GM12878 (cell line): ENCODE data around the gene CDKL4. TPM values are rescaled to one million over a fixed set of nuclear protein-coding genes. Genes with fewer than 3 reads are reported as not detected.
"Not testable (repeated sequence)": the region's sequence is repeated elsewhere in the genome, so short reads cannot be mapped to it uniquely, and the experiment has no call there.

ENCODE experiments used
- ATAC-seq: fragments of 200-7000 bp; cut with Tn5 transposase; 3 replicates; pipeline ENCODE4 v1.9.1; 2020; ENCODE audit warnings: mild to moderate bottlenecking, moderate library complexity
- BruUV-seq: library from RNA; stranded (reverse); fragments of 400-500 nt; replicated peaks from 2 replicates; lab custom pipeline; 2021; lab: Mats Ljungman, UMichigan
- CTCF ChIA-PET: fragments of 300-600 bp; sonication (Branson Sonifier 250); formaldehyde crosslinking; extraction: SDS; loops from one replicate; lab custom pipeline; 2021; ENCODE audit warnings: inconsistent platforms; lab: Yijun Ruan, JAX
- POLR2A ChIA-PET: fragments of 350-600 bp; formaldehyde crosslinking; extraction: SDS; loops from one replicate; lab custom pipeline; 2021; ENCODE audit warnings: inconsistent platforms; lab: Charles Lee
- RAD21 ChIA-PET: fragments of 300-600 bp; sonication (Branson Sonifier 250); formaldehyde crosslinking; loops from one replicate; lab custom pipeline; 2023; ENCODE audit warnings: antibody characterized with exemption; ENCODE audit not compliant: unreplicated experiment; lab: Charles Lee
- SMC1A ChIA-PET: fragments of 300-600 bp; sonication (Branson Sonifier 250); formaldehyde crosslinking; loops from one replicate; lab custom pipeline; 2023; ENCODE audit not compliant: unreplicated experiment, uncharacterized antibody; lab: Charles Lee
- DNase-seq: peaks from one replicate; pipeline ENCODE4 v3.0.0-alpha.2; 2011; ENCODE audit warnings: low read depth, low spot score
- FAIRE-seq: peaks from 3 replicates; lab custom pipeline; 2011; peaks lifted over from hg19 to GRCh38; lab: Jason Lieb, UNC
- H2AFZ ChIP-seq: 2 replicates; pipeline ENCODE4 v1.6.0; 2011; ENCODE audit warnings: low read depth, low read length, control low read depth; ENCODE audit not compliant: control insufficient read depth
- H3K27ac ChIP-seq: 2 replicates; pipeline ENCODE4 v1.5.1; 2011; ENCODE audit warnings: control low read depth; ENCODE audit not compliant: control insufficient read depth, insufficient read depth
- H3K27me3 ChIP-seq, 2 experiments: replicated peaks in 1 of 2; 2 replicates each; pipeline versions ENCODE4 v1.6.0 to v1.6.1; 2011; ENCODE audit warnings: low read length in 1 of 2; ENCODE audit not compliant: control insufficient read depth in 2 of 2, insufficient read depth in 2 of 2
- H3K36me3 ChIP-seq, 2 experiments: 2 replicates each; pipeline ENCODE4 v1.5.1; 2011; ENCODE audit warnings: low read length in 1 of 2; ENCODE audit not compliant: control insufficient read depth in 2 of 2, insufficient read depth in 2 of 2
- H3K4me1 ChIP-seq: 2 replicates; pipeline ENCODE4 v1.6.1; 2011; ENCODE audit warnings: mild to moderate bottlenecking, low read length, moderate library complexity, mixed read lengths; ENCODE audit not compliant: control insufficient read depth, insufficient read depth
- H3K4me2 ChIP-seq: 2 replicates; pipeline ENCODE4 v1.6.0; 2011; ENCODE audit warnings: control low read depth; ENCODE audit not compliant: control insufficient read depth, insufficient read depth
- H3K4me3 ChIP-seq: fragments of 200-600 bp; sonication (generic); 2 replicates; pipeline ENCODE4 v1.5.1; 2016
- H3K79me2 ChIP-seq: 2 replicates; pipeline ENCODE4 v1.6.0; 2011; ENCODE audit warnings: low read length; ENCODE audit not compliant: control insufficient read depth, insufficient read depth
- H3K9ac ChIP-seq: 2 replicates; pipeline ENCODE4 v1.8.0; 2011; ENCODE audit warnings: low read length, control low read depth, mixed read lengths; ENCODE audit not compliant: control insufficient read depth, insufficient read depth
- H3K9me3 ChIP-seq: replicated peaks from 3 replicates; pipeline ENCODE4 v1.5.1; 2011; ENCODE audit warnings: mild to moderate bottlenecking, low read length; ENCODE audit not compliant: control insufficient read depth, insufficient read depth
- H4K20me1 ChIP-seq: 2 replicates; pipeline ENCODE4 v1.6.0; 2011; ENCODE audit not compliant: control insufficient read depth, insufficient read depth
- CHD2 ChIP-seq: IDR thresholded peaks from 2 replicates; pipeline ENCODE4 v1.6.1; 2011; ENCODE audit warnings: low read depth, low read length, improper control_type of control experiment, borderline replicate concordance
- SMARCA5 ChIP-seq: fragments of 450-650 bp; IDR thresholded peaks from 2 replicates; pipeline ENCODE4 v1.6.1; 2017; ENCODE audit warnings: mild to moderate bottlenecking
- SPI1 ChIP-seq: IDR thresholded peaks from 2 replicates; pipeline ENCODE4 v1.6.1; 2011; ENCODE audit warnings: low read depth, mild to moderate bottlenecking, low read length, moderate library complexity, borderline replicate concordance; ENCODE audit not compliant: insufficient read depth
- TARDBP ChIP-seq: IDR thresholded peaks from 2 replicates; pipeline ENCODE4 v1.6.1; 2016; ENCODE audit warnings: borderline replicate concordance
- ZBTB40 ChIP-seq: fragments of 450-650 bp; IDR thresholded peaks from 2 replicates; pipeline ENCODE4 v1.6.1; 2016; ENCODE audit warnings: mild to moderate bottlenecking, moderate library complexity, borderline replicate concordance
- WGBS: methylation state at CpG from one replicate; pipeline ENCODE4 v1.1.6; 2016; ENCODE audit warnings: low lambda C conversion rate; ENCODE audit not compliant: insufficient replicate concordance, insufficient coverage; ENCODE audit errors: missing lambda C conversion rate; 5-methylcytosine and 5-hydroxymethylcytosine counted together
- in situ Hi-C: fragments of 300-500 bp; cut with MboI; formaldehyde crosslinking; loops from 9 replicates; pipeline ENCODE4 v1.14.3; 2018; ENCODE audit warnings: mixed read lengths
- intact Hi-C: fragments of 100-400 bp; cut with micrococcal nuclease; formaldehyde crosslinking; loops from one replicate; pipeline ENCODE4 v1.14.2; 2022; ENCODE audit not compliant: unreplicated experiment
- polyA plus RNA-seq, 11 experiments: library from polyadenylated mRNA; depleted of rRNA in 4 of 11; unstranded in 6 of 11; stranded (reverse) in 5 of 11; fragments of >200 nt; fragmentation: Nextera tagmentation in 4 of 11; fragmentation: Illumina TruSeq in 1 of 11; extraction: Ambion mirVana in 4 of 11; extraction: Trizol in 1 of 11; gene quantifications; 1 replicate in 1 of 11; 2 replicates in 10 of 11; pipeline versions ENCODE4 v1.2.1 to v1.2.3, GENCODE V29; 2011 to 2016; ENCODE audit warnings: inconsistent platforms in 2 of 11, missing spikeins in 2 of 11, low read depth in 1 of 11
- total RNA-seq, 4 experiments: library from RNA; depleted of rRNA in 3 of 4; stranded (reverse); fragments of >200 nt in 3 of 4; fragmentation: Illumina TruSeq in 1 of 4; extraction: Trizol in 1 of 4; gene quantifications; 2 replicates each; pipeline versions ENCODE4 v1.2.1 to v1.2.3, GENCODE V29; 2013 to 2021

Gene CDKL4
- total and polyA plus RNA-seq, 10 of the 15 experiments (the other 5 are each of a cell fraction or from before 2014, with no cell fraction given) = not detected

GRCh38 chr2:39142904-39143605 lies 100.7 kb downstream of the CDKL4 start (continued):
- TF ChIP-seq ZBTB40 (no peak), CHD2 (no peak), TARDBP (no peak)

GRCh38 chr2:39141334-39142271 lies 102.2 kb downstream of the CDKL4 start:
- Histone ChIP-seq H4K20me1 (no peaks in the 10 kb centered on the region), H3K27ac (no peak overlapping the region), H3K4me2 (peak overlapping the region; percentile 15; the same call in 1 of the 2 replicates), H3K4me3 (no peak overlapping the region), H2AFZ (no peak overlapping the region), H3K79me2 (no peaks in the 10 kb centered on the region), H3K36me3 (no peaks in the 10 kb centered on the region), H3K9me3 (no peaks in the 10 kb centered on the region), H3K9ac (no peak overlapping the region), H3K27me3 (no peaks in the 10 kb centered on the region; a peak in 1 of 4 replicates)
- BruUV-seq = no TSS peak
- FAIRE-seq (peak; percentile 18), DNase-seq (no peak)
- 48% methylated on average over 8 of the region's 8 CpGs for WGBS
- intact Hi-C loops = no loop called here
- RAD21 ChIA-PET = interaction anchor here (1.7 kb wide), 1 partner anchor 17 kb away, joined by 4 read pairs; no protein-coding TSS in a partner anchor
- 0 out of 2 replicates have a peak, but pooled peaks have one; percentile 44 for TF ChIP-seq SPI1
- no peak for TF ChIP-seq SMARCA5
- TF ChIP-seq, all 136 proteins: peak for 1
- ChIA-PET SMC1A (interaction anchor here (0.9 to 2.2 kb wide), 2 partner anchors 9 to 22 kb away, joined by 3 to 6 read pairs; no protein-coding TSS in a partner anchor), CTCF (interaction anchor here (1.1 kb wide), 1 partner anchor 44 kb away, joined by 3 read pairs; no protein-coding TSS in a partner anchor), POLR2A (interaction anchor here (0.7 kb wide), 1 partner anchor 23 kb away, joined by 3 read pairs; no protein-coding TSS in a partner anchor)
- ATAC-seq = peak; percentile 41; the same call in 2 of the 3 replicates
- in situ Hi-C loops = no loop called here
- peaks cover 5% of the 10 kb centered on the region for H3K4me1 ChIP-seq

- H3K9me3 ChIP-seq, FAIRE-seq, DNase-seq, H3K4me3 ChIP-seq, BruUV-seq, H3K27me3 ChIP-seq, H3K79me2 ChIP-seq, CTCF ChIA-PET, H4K20me1 ChIP-seq, intact Hi-C loops, ATAC-seq, H2AFZ ChIP-seq, H3K36me3 ChIP-seq, H3K4me1 ChIP-seq, in situ Hi-C loops, H3K9ac ChIP-seq, H3K27ac ChIP-seq, RAD21 ChIA-PET: not testable (repeated sequence)
- 0 out of 2 replicates have a peak overlapping the region, but pooled peaks have one; percentile 15 for H3K4me2 ChIP-seq
- SMC1A ChIA-PET = interaction anchor here (0.9 to 1.0 kb wide), 2 partner anchors 12 to 22 kb away, joined by 3 to 4 read pairs; no protein-coding TSS in a partner anchor
- POLR2A ChIA-PET = interaction anchor here (0.7 kb wide), 1 partner anchor 22 kb away, joined by 3 read pairs; no protein-coding TSS in a partner anchor
- WGBS = 14% methylated on average over 7 of the region's 7 CpGs
These were observed 102.8 kb downstream of the CDKL4 start for GRCh38 chr2:39140948-39141333.
